ENCODE results near the gene BCAR3. TPM values are rescaled to one million over a fixed set of nuclear protein-coding genes. Genes with fewer than 3 reads are reported as not detected.

BCAR3 gene
- total and polyA plus RNA-seq, 2 of the 4 experiments (the other 2 are of a cell fraction), result 41.4 to 46.4 TPM

- Histone ChIP-seq H3K18ac (ENCODE audit: low read depth, low read length) (no peak overlapping the region), H2BK20ac (ENCODE audit: low read depth, low read length) (no peak overlapping the region), H3K23ac (ENCODE audit: low read depth, low read length) (no peak overlapping the region), H3K4me2 (ENCODE audit: low read depth, low read length) (no peak overlapping the region), H3K27ac (ENCODE audit: insufficient read depth, low read length) (no peak overlapping the region), H2BK120ac (ENCODE audit: low read depth, low read length) (no peak overlapping the region), H4K20me1 (ENCODE audit: insufficient read depth, low read length) (no peaks in the 10 kb centered on the region), H4K91ac (ENCODE audit: insufficient read depth, low read depth, low read length) (no peak overlapping the region), H3K56ac (ENCODE audit: extremely low read depth, insufficient read depth, low read length) (no peak overlapping the region), H2AFZ (replicated peaks; ENCODE audit: low read length, poor library complexity) (no peak overlapping the region), H3K79me1 (ENCODE audit: low read depth in 1 of 2, low read length in 2 of 2) (peaks cover 0 to 7% of the 10 kb centered on the region in 2 experiments; a peak in 3 of 4 replicates), H4K8ac (ENCODE audit: low read depth in 2 of 2, low read length in 2 of 2) (no peak overlapping the region), H3K9me1 (ENCODE audit: insufficient read depth, low read length) (no peaks in the 10 kb centered on the region), H2BK15ac (ENCODE audit: low read depth, low read length) (no peak overlapping the region), H3K4me3 (ENCODE audit: insufficient read depth, low read depth, low read length) (no peak overlapping the region), H3K14ac (replicated peaks; ENCODE audit: low read depth, low read length) (no peak overlapping the region), H3K9ac (ENCODE audit: low read depth, low read length) (no peak overlapping the region), H3K4me1 (ENCODE audit: control insufficient read depth, insufficient read depth, low read length) (no peaks in the 10 kb centered on the region), H2BK5ac (ENCODE audit: low read depth, low read length, poor library complexity, severe bottlenecking) (no peak overlapping the region), H2AK5ac (ENCODE audit: low read depth, low read length) (no peak overlapping the region), H4K5ac (ENCODE audit: low read depth, low read length) (no peak overlapping the region), H3K4ac (ENCODE audit: low read depth, low read length) (no peak overlapping the region), H3K9me3 (ENCODE audit: control insufficient read depth, insufficient read depth, low read length) (no peaks in the 10 kb centered on the region), H3K27me3 (ENCODE audit: control insufficient read depth, insufficient read depth, low read length) (no peaks in the 10 kb centered on the region), H2AK9ac (replicated peaks; ENCODE audit: low read depth, low read length, poor library complexity) (no peak overlapping the region), H3K36me3 (ENCODE audit: control insufficient read depth, insufficient read depth, low read length) (peaks cover 3% of the 10 kb centered on the region; the same call in 1 of the 2 replicates)
- no peak for ATAC-seq (ENCODE audit: low read depth)
- ChIA-PET POLR2A (ENCODE audit: unreplicated experiment) (no interaction called here), CTCF (no interaction called here)
- intact Hi-C loops (cut with micrococcal nuclease), result no loop called here
- dilution Hi-C loops (cut with HindIII; ENCODE audit: low sequenced_read_pairs, unreplicated experiment), result no loop called here
- 100% methylated on average over 1 of the region's 1 CpG; no CpG with 5 or more reads in 1 of the 2 experiments for WGBS, 2 experiments (ENCODE audit: extremely low coverage in 2 of 2, insufficient read length in 1 of 2)
- BruUV-seq (replicated peaks), result no TSS peak
- in situ Hi-C loops (cut with MboI; ENCODE audit: low sequenced_read_pairs), result no loop called here
- no peak for DNase-seq
- no peak for TF ChIP-seq RFX5 (IDR thresholded peaks at IDR 0.05; ENCODE audit: low read depth, low read length)
- no peak for TF ChIP-seq CEBPB (IDR thresholded peaks at IDR 0.05; ENCODE audit: low read depth, low read length)
- TF ChIP-seq RAD21 (IDR thresholded peaks at IDR 0.05; ENCODE audit: low read length), result no peak
- TF ChIP-seq BHLHE40 (IDR thresholded peaks at IDR 0.05; ENCODE audit: low read depth, low read length), result no peak
- TF ChIP-seq FOS (IDR thresholded peaks at IDR 0.05; ENCODE audit: low read depth, low read length), result no peak
- TF ChIP-seq MXI1 (IDR thresholded peaks at IDR 0.05; ENCODE audit: borderline replicate concordance, low read depth, low read length), result no peak
- TF ChIP-seq ELK1 (IDR thresholded peaks at IDR 0.05; ENCODE audit: borderline replicate concordance, low read depth, low read length), result no peak
- TF ChIP-seq MAFK (IDR thresholded peaks at IDR 0.05; ENCODE audit: low read depth, low read length), result no peak
- TF ChIP-seq RCOR1 (IDR thresholded peaks at IDR 0.05; ENCODE audit: insufficient replicate concordance, low read length), result no peak
- TF ChIP-seq USF2 (IDR thresholded peaks at IDR 0.05; ENCODE audit: low read depth, low read length), result no peak
- no peak for TF ChIP-seq CHD1 (IDR thresholded peaks at IDR 0.05; ENCODE audit: low read depth, low read length)
Measured at GRCh38 chr1:93525431-93525830, 156.2 kb downstream of the BCAR3 start.

All from IMR-90 (cell line).